SH-SY5Y (cell line): ENCODE results near the gene TMEM98.

Experiments
- GATA2 ChIP-seq: IDR thresholded peaks from 2 replicates; pipeline ENCODE4 v1.6.1; 2011; ENCODE audit warnings: mild to moderate bottlenecking, low read depth, low read length
- GATA3 ChIP-seq: IDR thresholded peaks from 2 replicates; pipeline ENCODE4 v1.6.1; 2011; ENCODE audit warnings: low read depth, mild to moderate bottlenecking, low read length, moderate library complexity

- no peak for TF ChIP-seq GATA3
- no peak for TF ChIP-seq GATA2
These were observed 26.5 kb downstream of the TMEM98 start for GRCh38 chr17:32954477-32954876.
